Panc1 (cell line): ENCODE measurements around the gene MAMDC2.

Source experiments
- POLR2AphosphoS5 ChIP-seq: IDR thresholded peaks from 2 replicates; pipeline ENCODE4 v1.6.1; 2012; ENCODE audit warnings: mild to moderate bottlenecking, low read depth, low read length, moderate library complexity
- SIN3A ChIP-seq: IDR thresholded peaks from 2 replicates; pipeline ENCODE4 v1.6.1; 2012; ENCODE audit warnings: low read depth, mild to moderate bottlenecking, low read length, moderate library complexity, borderline replicate concordance; ENCODE audit not compliant: insufficient read depth
- TCF7L2 ChIP-seq: IDR thresholded peaks from 2 replicates; pipeline ENCODE4 v1.6.1; 2011; ENCODE audit warnings: mild to moderate bottlenecking, low read depth, low read length, inconsistent platforms
- TF ChIP-seq, protein P1 (sequence below): fragments of 450-650 bp; IDR thresholded peaks from 2 replicates; pipeline ENCODE4 v1.5.1; 2017; ENCODE audit warnings: mild to moderate bottlenecking
- TF ChIP-seq, protein P2 (sequence below), 2 experiments: IDR thresholded peaks; 2 replicates each; pipeline ENCODE4 v1.6.1; 2011 to 2012; ENCODE audit warnings: low read depth in 2 of 2, control low read depth in 1 of 2, low read length in 1 of 2, mild to moderate bottlenecking in 1 of 2, moderate library complexity in 1 of 2; ENCODE audit not compliant: insufficient read depth in 1 of 2

DNA sequence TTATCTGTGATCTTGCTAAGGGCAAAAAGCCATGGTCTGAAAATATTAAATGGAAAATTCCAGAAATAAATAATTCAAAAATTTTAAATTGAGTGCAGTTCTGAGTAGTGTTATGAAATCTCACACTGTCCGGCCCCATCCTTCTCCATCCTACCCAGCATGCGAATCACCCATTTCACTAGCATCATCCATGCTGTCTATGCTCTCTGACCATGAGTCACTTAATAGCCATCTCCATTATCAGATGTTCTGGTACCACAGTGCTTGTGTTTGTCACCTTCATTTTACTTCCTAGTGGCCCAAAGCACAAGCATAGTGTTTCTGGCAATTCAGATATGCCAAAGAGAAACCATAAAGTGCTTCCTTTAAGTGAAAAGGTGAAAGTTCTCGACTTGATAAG lies 151.8 kb downstream of the MAMDC2 start:
- TF ChIP-seq, protein P1, sequence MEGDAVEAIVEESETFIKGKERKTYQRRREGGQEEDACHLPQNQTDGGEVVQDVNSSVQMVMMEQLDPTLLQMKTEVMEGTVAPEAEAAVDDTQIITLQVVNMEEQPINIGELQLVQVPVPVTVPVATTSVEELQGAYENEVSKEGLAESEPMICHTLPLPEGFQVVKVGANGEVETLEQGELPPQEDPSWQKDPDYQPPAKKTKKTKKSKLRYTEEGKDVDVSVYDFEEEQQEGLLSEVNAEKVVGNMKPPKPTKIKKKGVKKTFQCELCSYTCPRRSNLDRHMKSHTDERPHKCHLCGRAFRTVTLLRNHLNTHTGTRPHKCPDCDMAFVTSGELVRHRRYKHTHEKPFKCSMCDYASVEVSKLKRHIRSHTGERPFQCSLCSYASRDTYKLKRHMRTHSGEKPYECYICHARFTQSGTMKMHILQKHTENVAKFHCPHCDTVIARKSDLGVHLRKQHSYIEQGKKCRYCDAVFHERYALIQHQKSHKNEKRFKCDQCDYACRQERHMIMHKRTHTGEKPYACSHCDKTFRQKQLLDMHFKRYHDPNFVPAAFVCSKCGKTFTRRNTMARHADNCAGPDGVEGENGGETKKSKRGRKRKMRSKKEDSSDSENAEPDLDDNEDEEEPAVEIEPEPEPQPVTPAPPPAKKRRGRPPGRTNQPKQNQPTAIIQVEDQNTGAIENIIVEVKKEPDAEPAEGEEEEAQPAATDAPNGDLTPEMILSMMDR, result no peak
- TF ChIP-seq POLR2AphosphoS5 (no peak), TCF7L2 (no peak), SIN3A (no peak)
- TF ChIP-seq, protein P2, sequence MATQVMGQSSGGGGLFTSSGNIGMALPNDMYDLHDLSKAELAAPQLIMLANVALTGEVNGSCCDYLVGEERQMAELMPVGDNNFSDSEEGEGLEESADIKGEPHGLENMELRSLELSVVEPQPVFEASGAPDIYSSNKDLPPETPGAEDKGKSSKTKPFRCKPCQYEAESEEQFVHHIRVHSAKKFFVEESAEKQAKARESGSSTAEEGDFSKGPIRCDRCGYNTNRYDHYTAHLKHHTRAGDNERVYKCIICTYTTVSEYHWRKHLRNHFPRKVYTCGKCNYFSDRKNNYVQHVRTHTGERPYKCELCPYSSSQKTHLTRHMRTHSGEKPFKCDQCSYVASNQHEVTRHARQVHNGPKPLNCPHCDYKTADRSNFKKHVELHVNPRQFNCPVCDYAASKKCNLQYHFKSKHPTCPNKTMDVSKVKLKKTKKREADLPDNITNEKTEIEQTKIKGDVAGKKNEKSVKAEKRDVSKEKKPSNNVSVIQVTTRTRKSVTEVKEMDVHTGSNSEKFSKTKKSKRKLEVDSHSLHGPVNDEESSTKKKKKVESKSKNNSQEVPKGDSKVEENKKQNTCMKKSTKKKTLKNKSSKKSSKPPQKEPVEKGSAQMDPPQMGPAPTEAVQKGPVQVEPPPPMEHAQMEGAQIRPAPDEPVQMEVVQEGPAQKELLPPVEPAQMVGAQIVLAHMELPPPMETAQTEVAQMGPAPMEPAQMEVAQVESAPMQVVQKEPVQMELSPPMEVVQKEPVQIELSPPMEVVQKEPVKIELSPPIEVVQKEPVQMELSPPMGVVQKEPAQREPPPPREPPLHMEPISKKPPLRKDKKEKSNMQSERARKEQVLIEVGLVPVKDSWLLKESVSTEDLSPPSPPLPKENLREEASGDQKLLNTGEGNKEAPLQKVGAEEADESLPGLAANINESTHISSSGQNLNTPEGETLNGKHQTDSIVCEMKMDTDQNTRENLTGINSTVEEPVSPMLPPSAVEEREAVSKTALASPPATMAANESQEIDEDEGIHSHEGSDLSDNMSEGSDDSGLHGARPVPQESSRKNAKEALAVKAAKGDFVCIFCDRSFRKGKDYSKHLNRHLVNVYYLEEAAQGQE (IDR thresholded peaks at IDR 0.05; ENCODE audit: insufficient read depth in 1 of 2, low read depth in 2 of 2, low read length in 1 of 2), result no peak
